Subcutaneous adipose tissue (tissue), 4 donors: ENCODE data around the gene ADAMTS15. TPM values are rescaled to one million over a fixed set of nuclear protein-coding genes. Genes with fewer than 3 reads are reported as not detected.

Source experiments
- total RNA-seq, 4 donors: library from RNA; depleted of rRNA; stranded (reverse); fragments of >200 nt; gene quantifications; one replicate each; pipeline ENCODE4 v1.1.0, GENCODE V29; 2016
- TF ChIP-seq, protein P1 (sequence below): fragments of 450-650 bp; IDR thresholded peaks from one replicate; pipeline ENCODE4 v1.5.1; 2016; ENCODE audit warnings: low read depth, mild to moderate bottlenecking, control low read depth, antibody characterized with exemption, moderate library complexity

ADAMTS15 gene
- total RNA-seq, 4 donors from 2014 or later: 15.0 to 44.7 (median 26.1) TPM

DNA sequence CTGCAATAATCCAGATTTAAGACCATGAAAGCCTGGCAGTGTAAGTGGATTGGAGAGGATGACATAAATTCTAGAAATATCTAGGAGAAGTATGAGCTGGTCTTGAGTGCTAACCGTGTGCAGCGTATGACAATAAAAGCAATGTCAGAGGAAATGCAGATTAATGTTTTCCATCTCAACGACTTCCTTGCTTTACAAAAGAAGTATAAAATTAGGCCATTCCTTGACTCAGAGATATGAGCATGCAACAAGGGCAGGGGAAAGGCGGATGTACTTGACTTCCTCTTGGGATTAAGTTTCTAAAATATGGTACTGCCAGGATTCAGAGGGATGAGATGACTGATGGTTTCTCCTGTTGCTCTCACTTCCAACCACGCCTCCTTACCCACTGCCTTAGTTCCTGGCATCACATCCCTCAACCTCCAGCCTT is 32.3 kb downstream of the ADAMTS15 start:
- TF ChIP-seq, protein P1, sequence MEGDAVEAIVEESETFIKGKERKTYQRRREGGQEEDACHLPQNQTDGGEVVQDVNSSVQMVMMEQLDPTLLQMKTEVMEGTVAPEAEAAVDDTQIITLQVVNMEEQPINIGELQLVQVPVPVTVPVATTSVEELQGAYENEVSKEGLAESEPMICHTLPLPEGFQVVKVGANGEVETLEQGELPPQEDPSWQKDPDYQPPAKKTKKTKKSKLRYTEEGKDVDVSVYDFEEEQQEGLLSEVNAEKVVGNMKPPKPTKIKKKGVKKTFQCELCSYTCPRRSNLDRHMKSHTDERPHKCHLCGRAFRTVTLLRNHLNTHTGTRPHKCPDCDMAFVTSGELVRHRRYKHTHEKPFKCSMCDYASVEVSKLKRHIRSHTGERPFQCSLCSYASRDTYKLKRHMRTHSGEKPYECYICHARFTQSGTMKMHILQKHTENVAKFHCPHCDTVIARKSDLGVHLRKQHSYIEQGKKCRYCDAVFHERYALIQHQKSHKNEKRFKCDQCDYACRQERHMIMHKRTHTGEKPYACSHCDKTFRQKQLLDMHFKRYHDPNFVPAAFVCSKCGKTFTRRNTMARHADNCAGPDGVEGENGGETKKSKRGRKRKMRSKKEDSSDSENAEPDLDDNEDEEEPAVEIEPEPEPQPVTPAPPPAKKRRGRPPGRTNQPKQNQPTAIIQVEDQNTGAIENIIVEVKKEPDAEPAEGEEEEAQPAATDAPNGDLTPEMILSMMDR: no peak

DNA sequence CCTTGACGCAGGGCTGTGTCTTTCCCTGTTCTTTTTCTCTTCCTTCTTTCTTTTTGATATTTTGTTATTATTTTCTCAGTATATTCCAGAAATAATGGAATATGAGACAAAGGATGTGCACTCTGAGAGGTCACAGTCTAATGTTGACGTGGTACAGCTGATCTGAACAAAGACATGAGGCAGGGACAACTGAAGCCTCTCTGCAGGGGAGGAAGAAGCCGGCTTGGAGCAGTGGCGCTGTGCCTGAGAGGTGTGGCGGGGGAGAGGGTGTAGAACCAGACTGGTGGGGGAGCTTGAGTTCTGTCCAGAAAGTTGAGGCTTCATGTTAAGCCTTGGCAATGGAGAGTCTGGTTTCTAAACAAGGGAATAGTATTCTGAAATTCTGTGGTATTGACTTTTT is 34.7 kb downstream of the ADAMTS15 start:
- TF ChIP-seq, protein P1: no peak

DNA sequence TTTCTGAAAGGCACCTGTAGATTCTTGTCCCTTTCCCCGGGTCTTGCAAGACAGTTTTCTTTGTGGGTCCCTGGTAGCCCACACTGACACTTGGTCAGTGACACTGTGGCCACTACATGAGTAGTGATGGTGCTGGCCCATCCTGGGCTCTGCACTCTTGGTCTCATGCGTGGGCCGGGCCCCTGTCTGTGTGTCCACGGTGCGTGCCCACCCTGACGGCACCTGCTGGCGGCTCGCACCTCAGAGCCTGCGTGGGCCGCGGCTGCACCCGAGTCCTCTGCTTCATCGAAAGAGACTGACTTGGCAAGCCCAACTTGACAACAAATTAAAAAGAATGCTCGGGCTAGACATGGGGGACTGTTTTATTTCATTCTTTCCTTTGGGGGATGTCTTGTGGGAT is 37.5 kb downstream of the ADAMTS15 start:
- TF ChIP-seq, protein P1: no peak

DNA sequence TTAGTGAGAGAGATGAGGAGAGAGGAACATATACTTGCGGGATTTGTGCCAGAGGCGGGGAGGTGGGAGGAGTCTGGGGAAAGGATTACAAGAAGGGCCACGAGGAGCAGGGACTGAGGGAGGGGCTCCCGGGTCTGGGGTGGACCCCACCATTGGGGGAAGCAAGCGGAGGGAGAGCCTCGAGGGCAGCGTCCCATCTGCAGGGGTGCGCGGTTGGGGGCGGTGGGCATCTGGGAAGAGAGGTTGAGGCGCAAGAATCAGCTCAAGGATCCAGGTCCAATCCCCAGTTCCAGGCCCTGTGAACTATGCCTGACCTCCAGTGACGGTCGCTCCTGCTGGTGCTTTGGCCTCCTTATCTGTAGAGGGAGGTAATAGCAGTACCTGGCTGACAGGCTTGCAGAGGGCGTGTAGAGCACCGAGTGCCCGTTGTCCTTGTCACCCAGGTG is 38.0 kb downstream of the ADAMTS15 start:
- TF ChIP-seq, protein P1: no peak

DNA sequence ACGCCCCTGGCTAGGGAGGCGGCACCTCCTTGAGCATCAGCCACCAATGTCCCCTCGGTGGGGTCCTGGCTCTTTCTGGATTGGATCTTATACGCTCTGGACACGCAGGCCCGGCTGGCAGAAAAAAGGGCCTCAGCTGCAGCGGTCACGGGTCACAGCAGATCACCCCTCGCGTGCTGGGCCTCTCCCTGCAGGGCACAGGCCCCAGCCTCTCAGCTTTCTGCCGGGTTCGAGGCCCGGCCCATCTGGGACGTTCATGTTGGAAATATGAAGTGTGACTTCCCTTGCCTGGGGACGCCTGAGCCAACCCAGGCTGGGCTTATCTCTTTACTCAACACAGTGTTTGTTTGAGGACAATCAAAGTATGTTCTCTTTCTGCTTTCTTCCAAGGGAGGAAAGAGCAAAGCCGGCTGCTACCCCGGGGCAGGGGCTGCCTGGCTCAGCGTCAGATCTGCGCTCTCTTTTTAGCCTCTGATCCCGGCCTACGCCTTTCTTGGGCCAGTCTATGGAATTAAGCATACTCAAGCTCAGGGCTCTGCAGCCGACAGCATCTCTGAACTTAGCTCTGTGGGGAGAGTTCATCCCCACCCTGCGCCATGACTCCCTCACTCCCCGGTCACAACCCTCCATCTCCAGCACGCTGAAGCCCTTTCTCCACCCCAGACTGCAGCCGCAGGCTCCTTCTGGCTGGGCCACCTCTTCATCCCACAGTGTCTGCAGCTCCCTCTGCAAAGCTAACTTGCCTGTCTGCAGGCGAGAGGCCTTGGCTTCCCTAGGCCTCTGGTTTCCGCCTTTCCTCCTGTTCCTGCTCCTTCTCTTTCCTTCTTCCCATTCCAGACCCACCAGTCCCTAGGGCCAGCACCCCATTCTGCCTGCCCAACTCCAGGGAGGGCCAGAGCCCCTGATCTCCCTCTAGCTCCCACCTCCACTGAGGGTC is 38.8 kb downstream of the ADAMTS15 start:
- TF ChIP-seq, protein P1: no peak

DNA sequence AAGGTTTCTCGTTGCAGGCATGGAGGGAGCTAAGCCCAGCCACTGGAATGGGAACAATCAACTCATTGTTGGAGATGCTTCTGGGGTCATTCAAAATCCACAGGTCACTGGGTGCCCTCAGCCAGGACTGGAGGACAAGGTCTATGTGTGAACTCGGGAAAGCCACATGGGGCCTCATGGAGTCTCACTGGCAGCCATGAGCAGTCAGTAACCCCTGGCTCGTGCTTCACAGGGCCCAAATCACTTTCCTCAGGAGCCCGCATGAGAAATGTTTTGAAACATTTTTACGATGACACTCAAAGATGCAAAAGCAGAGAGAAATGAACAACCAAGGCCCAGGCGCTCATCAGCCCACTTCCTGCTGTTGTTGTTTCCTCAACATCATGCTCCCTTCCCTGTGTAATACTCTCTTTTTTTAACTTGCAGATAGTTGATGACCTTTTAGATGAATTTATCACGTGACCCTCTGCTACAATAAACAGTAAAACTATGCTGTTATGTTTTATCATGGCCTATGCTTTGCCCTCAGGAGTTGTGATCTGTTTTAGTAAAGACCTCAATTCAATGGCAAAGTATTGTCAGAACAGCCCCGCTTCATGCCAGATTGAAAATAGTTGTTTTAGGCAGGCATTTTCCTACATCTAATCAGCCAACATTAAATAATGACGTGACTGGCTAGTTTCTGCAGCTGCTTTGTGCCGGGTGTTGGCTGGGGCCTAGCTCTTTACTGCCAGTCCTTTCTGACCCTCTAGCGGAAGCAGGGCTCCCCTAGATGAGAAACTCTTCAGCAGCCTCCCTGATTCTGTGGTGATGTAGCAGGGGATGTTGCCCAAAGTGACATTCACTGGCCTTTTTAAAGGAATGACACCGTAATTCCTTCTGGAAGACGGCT is 39.7 kb downstream of the ADAMTS15 start:
- TF ChIP-seq, protein P1: no peak
